ENCODE measurements around the gene SLC4A7. TPM values are rescaled to one million over a fixed set of nuclear protein-coding genes. Genes with fewer than 3 reads are reported as not detected.

SLC4A7 gene
- total and polyA plus RNA-seq, 2 donors (not counting 3 experiments of a cell fraction or from before 2014, with no cell fraction given) = 7.8 to 50.9 TPM

GRCh38 chr3:27526614-27527315, 42.6 kb upstream of the SLC4A7 start:
- no peak for FAIRE-seq
- ChIA-PET POLR2A (no interaction called here), CTCF (no interaction called here)
- Histone ChIP-seq H3K4me3 (replicated peaks in 1 of 3; ENCODE audit: insufficient read depth in 1 of 3, low read depth in 1 of 3, low read length in 3 of 3) (no peak overlapping the region), H3K4me2 (ENCODE audit: insufficient read depth, low read length) (no peak overlapping the region), H3K36me3 (ENCODE audit: control insufficient read depth in 2 of 2, extremely low read depth in 1 of 2, insufficient read depth in 2 of 2, low read length in 2 of 2) (no peaks in the 10 kb centered on the region), H3K4me1 (ENCODE audit: control insufficient read depth, extremely low read depth, insufficient read depth, low read length) (peaks cover 8% of the 10 kb centered on the region), H3K9ac (replicated peaks; ENCODE audit: extremely low read depth, insufficient read depth, low read length) (no peak overlapping the region), H2AFZ (ENCODE audit: low read depth, low read length) (no peak overlapping the region), H3K27me3 (ENCODE audit: control insufficient read depth in 2 of 2, insufficient read depth in 2 of 2, low read length in 2 of 2) (no peaks in the 10 kb centered on the region), H4K20me1 (replicated peaks; ENCODE audit: control insufficient read depth, extremely low read depth, insufficient read depth, low read length) (no peaks in the 10 kb centered on the region), H3K9me1 (replicated peaks; ENCODE audit: control insufficient read depth, extremely low read depth, insufficient read depth, low read length) (no peaks in the 10 kb centered on the region), H3K27ac (ENCODE audit: insufficient read depth, low read depth, low read length) (no peak overlapping the region), H3K79me2 (ENCODE audit: control insufficient read depth, insufficient read depth, low read length) (no peaks in the 10 kb centered on the region), H3K9me3 (replicated peaks; ENCODE audit: control insufficient read depth, insufficient read depth, low read length) (no peaks in the 10 kb centered on the region)
- no peak for DNase-seq (ENCODE audit: low read depth, low spot score)
- dilution Hi-C loops (cut with MboI; ENCODE audit: extremely low pct_ligation_motif_present, low sequenced_read_pairs) (no loop called here), intact Hi-C loops (cut with micrococcal nuclease) (no loop called here)
- no TSS peak for BruUV-seq (replicated peaks)
- TF ChIP-seq JUN (IDR thresholded peaks at IDR 0.05; ENCODE audit: borderline replicate concordance, insufficient read depth, insufficient read length, low read depth) (no peak), MAX (IDR thresholded peaks at IDR 0.05; ENCODE audit: insufficient read depth, insufficient read length) (no peak), GATA2 (IDR thresholded peaks at IDR 0.05; ENCODE audit: insufficient read depth, insufficient read length, low read depth, low read length) (no peak), POLR2AphosphoS5 (IDR thresholded peaks at IDR 0.05; ENCODE audit: insufficient read depth, low read depth, low read length) (no peak), FOS (IDR thresholded peaks at IDR 0.05; ENCODE audit: borderline replicate concordance, insufficient read depth, low read length) (no peak), EZH2 (IDR thresholded peaks at IDR 0.05; ENCODE audit: borderline replicate concordance, low read depth, low read length, severe bottlenecking) (no peak), CTCF (IDR thresholded peaks at IDR 0.05; ENCODE audit: extremely low read depth in 1 of 2, insufficient read depth in 1 of 2, low read depth in 1 of 2, low read length in 2 of 2) (no peak), MYC (IDR thresholded peaks at IDR 0.05; ENCODE audit: low read depth, low read length) (no peak), POLR2A (IDR thresholded peaks at IDR 0.05; ENCODE audit: low read depth, low read length) (no peak)

Data from endothelial cell of umbilical vein (primary cell).